CD14-positive monocyte (primary cell): ENCODE results near the gene NDUFB8. TPM values are rescaled to one million over a fixed set of nuclear protein-coding genes. Genes with fewer than 3 reads are reported as not detected.

Source experiments
- DNase-seq, 3 donors: peaks; one replicate each; pipeline ENCODE4 v3.0.0-alpha.2; 2011 to 2022
- H2AFZ ChIP-seq: 2 replicates; pipeline ENCODE4 v1.6.0; 2012; ENCODE audit warnings: mild to moderate bottlenecking, low read depth, low read length, inconsistent platforms; ENCODE audit not compliant: insufficient read depth, poor library complexity, severe bottlenecking
- H3K27ac ChIP-seq, 2 donors: 1 replicate in 1 of 2; 2 replicates in 1 of 2; pipeline ENCODE4 v1.5.1; 2012 to 2013; ENCODE audit warnings: low read length in 2 of 2, control low read depth in 1 of 2, inconsistent platforms in 1 of 2, low read depth in 1 of 2, mild to moderate bottlenecking in 1 of 2
- H3K27me3 ChIP-seq, 2 donors: one replicate each; pipeline versions ENCODE4 v1.6.0 to v1.6.1; 2011 to 2013; ENCODE audit warnings: low read length in 2 of 2; ENCODE audit not compliant: control insufficient read depth in 2 of 2, insufficient read depth in 2 of 2
- H3K36me3 ChIP-seq, 2 donors: replicated peaks in 1 of 2; 1 replicate in 1 of 2; 2 replicates in 1 of 2; pipeline versions ENCODE4 v1.5.1 to v1.6.1; 2012 to 2013; ENCODE audit warnings: low read length in 2 of 2, control low read depth in 1 of 2, inconsistent platforms in 1 of 2, mild to moderate bottlenecking in 1 of 2; ENCODE audit not compliant: insufficient read depth in 2 of 2, control insufficient read depth in 1 of 2
- H3K4me1 ChIP-seq, 2 donors: 1 replicate in 1 of 2; 2 replicates in 1 of 2; pipeline versions ENCODE4 v1.5.1 to v1.6.1; 2012 to 2013; ENCODE audit warnings: low read length in 2 of 2, control low read depth in 1 of 2, inconsistent platforms in 1 of 2, mild to moderate bottlenecking in 1 of 2, moderate library complexity in 1 of 2; ENCODE audit not compliant: insufficient read depth in 2 of 2, control insufficient read depth in 1 of 2
- H3K4me2 ChIP-seq: replicated peaks from 2 replicates; pipeline ENCODE3; 2012; ENCODE audit warnings: low read length, moderate library complexity, mild to moderate bottlenecking; ENCODE audit not compliant: poor library complexity, severe bottlenecking; ENCODE audit errors: extremely low read depth
- H3K4me3 ChIP-seq, 3 experiments: fragments of 200-600 bp in 1 of 3; sonication (generic) in 1 of 3; replicated peaks in 1 of 3; 1 replicate in 2 of 3; 2 replicates in 1 of 3; pipeline ENCODE4 v1.5.1; 2011 to 2013; ENCODE audit warnings: low read length in 3 of 3, mild to moderate bottlenecking in 3 of 3, control low read depth in 2 of 3, low read depth in 2 of 3, inconsistent platforms in 1 of 3, moderate library complexity in 1 of 3
- H3K79me2 ChIP-seq: 2 replicates; pipeline ENCODE4 v1.6.0; 2012; ENCODE audit warnings: mild to moderate bottlenecking, control low read depth, inconsistent platforms, low read length, moderate library complexity; ENCODE audit not compliant: insufficient read depth
- H3K9ac ChIP-seq: 2 replicates; pipeline ENCODE4 v1.6.0; 2017; ENCODE audit warnings: low read length, mild to moderate bottlenecking; ENCODE audit not compliant: insufficient read depth, poor library complexity, severe bottlenecking
- H3K9me3 ChIP-seq, 2 donors: replicated peaks in 1 of 2; 1 replicate in 1 of 2; 2 replicates in 1 of 2; pipeline versions ENCODE4 v1.5.1 to v1.6.1; 2012 to 2013; ENCODE audit warnings: low read length in 2 of 2, control low read depth in 1 of 2; ENCODE audit not compliant: control insufficient read depth in 1 of 2, insufficient read depth in 1 of 2
- H4K20me1 ChIP-seq: 2 replicates; pipeline ENCODE4 v1.6.0; 2012; ENCODE audit warnings: mild to moderate bottlenecking, low read length, control low read depth, moderate library complexity; ENCODE audit not compliant: insufficient read depth
- H3K27ac Mint-ChIP-seq, 7 donors: one replicate each; pipeline ENCODE4 v1.8.0; 2020; ENCODE audit warnings: mild to moderate bottlenecking in 7 of 7, mixed read lengths in 7 of 7, moderate library complexity in 6 of 7, inconsistent platforms in 2 of 7
- H3K27me3 Mint-ChIP-seq, 3 donors: one replicate each; pipeline ENCODE4 v1.8.0; 2021 to 2022; ENCODE audit warnings: low read depth in 3 of 3, mild to moderate bottlenecking in 3 of 3, mixed read lengths in 3 of 3, moderate library complexity in 3 of 3, inconsistent platforms in 1 of 3
- H3K36me3 Mint-ChIP-seq, 2 donors: one replicate each; pipeline ENCODE4 v1.8.0; 2020; ENCODE audit warnings: mixed read lengths in 2 of 2, inconsistent platforms in 1 of 2, mild to moderate bottlenecking in 1 of 2
- H3K4me1 Mint-ChIP-seq: one replicate; pipeline ENCODE4 v1.8.0; 2020; ENCODE audit warnings: mild to moderate bottlenecking, mixed read lengths
- H3K4me3 Mint-ChIP-seq, 2 donors: one replicate each; pipeline ENCODE4 v1.8.0; 2020; ENCODE audit warnings: mild to moderate bottlenecking in 2 of 2, mixed read lengths in 2 of 2, moderate library complexity in 1 of 2
- H3K9me3 Mint-ChIP-seq, 7 donors: one replicate each; pipeline ENCODE4 v1.8.0; 2020 to 2022; ENCODE audit warnings: mixed read lengths in 7 of 7, mild to moderate bottlenecking in 6 of 7, moderate library complexity in 6 of 7, inconsistent platforms in 2 of 7
- CTCF ChIP-seq: fragments of 200-600 bp; IDR thresholded peaks from one replicate; pipeline ENCODE4 v1.8.0; 2022; ENCODE audit warnings: antibody characterized with exemption, mild to moderate bottlenecking
- WGBS: methylation state at CpG from one replicate; pipeline ENCODE4 v1.1.5; 2013; ENCODE audit warnings: missing lambda C conversion rate; ENCODE audit not compliant: insufficient coverage; 5-methylcytosine and 5-hydroxymethylcytosine counted together
- intact Hi-C, 2 donors: fragments of 100-400 bp; cut with micrococcal nuclease; formaldehyde crosslinking; loops; one replicate each; pipeline versions ENCODE4 v1.15.0 to v1.15.1; 2023
- polyA plus RNA-seq, 3 donors: library from polyadenylated mRNA; depleted of rRNA in 1 of 3; unstranded in 2 of 3; stranded (reverse) in 1 of 3; fragments of 300-500 nt in 2 of 3; fragments of >200 nt in 1 of 3; fragmentation: Illumina TruSeq in 2 of 3; gene quantifications; 1 replicate in 2 of 3; 2 replicates in 1 of 3; pipeline ENCODE4 v1.2.3, GENCODE V29; 2012 to 2021

Gene NDUFB8
- polyA plus RNA-seq, 3 donors = 124 to 419 (median 381) TPM

- no CpG with 5 or more reads among the region's 3 CpGs for WGBS
- no peak overlapping the region for H3K4me3 Mint-ChIP-seq
- no peak for TF ChIP-seq CTCF
- no peak overlapping the region for H3K9ac ChIP-seq
- peaks cover 34% of the 10 kb centered on the region for H3K4me1 Mint-ChIP-seq
- H3K4me2 ChIP-seq = no peak overlapping the region
- peaks cover 14 to 16% of the 10 kb centered on the region in 2 donors for H3K4me1 ChIP-seq
- H3K79me2 ChIP-seq = no peaks in the 10 kb centered on the region
- H3K9me3 ChIP-seq = no peaks in the 10 kb centered on the region
- H4K20me1 ChIP-seq = no peaks in the 10 kb centered on the region
- H3K27ac Mint-ChIP-seq = no peak overlapping the region
- peaks cover 17 to 57% of the 10 kb centered on the region in 2 donors for H3K36me3 ChIP-seq
- peaks cover 0 to 2% (median 0%) of the 10 kb centered on the region in 3 donors for H3K27me3 Mint-ChIP-seq
- H3K9me3 Mint-ChIP-seq = no peaks in the 10 kb centered on the region
- DNase-seq = no peak
- no peaks in the 10 kb centered on the region for H3K27me3 ChIP-seq
- H2AFZ ChIP-seq = no peak overlapping the region
- intact Hi-C loops = no loop called here
- no peak overlapping the region for H3K4me3 ChIP-seq
- H3K27ac ChIP-seq = no peak overlapping the region
- H3K36me3 Mint-ChIP-seq = peaks cover 55 to 61% of the 10 kb centered on the region in 2 donors
Observed at GRCh38 chr10:100553929-100554328, 24.3 kb upstream of the NDUFB8 start.

GRCh38 chr10:100551738-100552137 is 22.1 kb upstream of the NDUFB8 start:
- DNase-seq = no peak
- peaks cover 14 to 16% of the 10 kb centered on the region in 2 donors for H3K4me1 ChIP-seq
- H3K9ac ChIP-seq = no peak overlapping the region
- no peak overlapping the region for H3K4me2 ChIP-seq
- peaks cover 31 to 62% of the 10 kb centered on the region in 2 donors for H3K36me3 ChIP-seq
- H3K4me1 Mint-ChIP-seq = peaks cover 34% of the 10 kb centered on the region
- H3K4me3 ChIP-seq = no peak overlapping the region
- H3K9me3 Mint-ChIP-seq = no peaks in the 10 kb centered on the region
- H3K27me3 Mint-ChIP-seq = no peaks in the 10 kb centered on the region
- 100% methylated on average over 1 of the region's 5 CpGs for WGBS
- TF ChIP-seq CTCF = no peak
- intact Hi-C loops = no loop called here
- H3K27me3 ChIP-seq = no peaks in the 10 kb centered on the region
- no peaks in the 10 kb centered on the region for H3K79me2 ChIP-seq
- no peaks in the 10 kb centered on the region for H3K9me3 ChIP-seq
- no peak overlapping the region for H3K27ac Mint-ChIP-seq
- no peak overlapping the region for H2AFZ ChIP-seq
- no peak overlapping the region for H3K27ac ChIP-seq
- H3K4me3 Mint-ChIP-seq = no peak overlapping the region
- peaks cover 61 to 65% of the 10 kb centered on the region in 2 donors for H3K36me3 Mint-ChIP-seq
- H4K20me1 ChIP-seq = no peaks in the 10 kb centered on the region
